OCI-LY3 (cell line): ENCODE measurements around the gene ENC1.

ENCODE experiments used
- H2AFZ ChIP-seq: fragments of 200-600, 300-600 bp; shearing (Covaris generic); 2 replicates; pipeline ENCODE4 v1.6.0; 2014; ENCODE audit warnings: antibody characterized with exemption, low read depth, low read length
- H3K27ac ChIP-seq: fragments of 200-600, 300-600 bp; sonication (generic); 2 replicates; pipeline ENCODE4 v1.5.1; 2014; ENCODE audit warnings: mild to moderate bottlenecking, low read length, moderate library complexity, mixed read lengths
- H3K27me3 ChIP-seq: fragments of 200-600, 300-600 bp; sonication (generic); 2 replicates; pipeline ENCODE4 v1.6.1; 2014; ENCODE audit warnings: low read depth, low read length, mixed read lengths
- H3K36me3 ChIP-seq: fragments of 200-600, 300-600 bp; sonication (generic); replicated peaks from 2 replicates; pipeline ENCODE3; 2014; ENCODE audit warnings: low read depth, low read length, mixed read lengths
- H3K4me1 ChIP-seq: fragments of 300-600, 200-600 bp; sonication (generic); 2 replicates; pipeline ENCODE4 v1.6.1; 2014; ENCODE audit warnings: low read length, mixed read lengths
- H3K4me2 ChIP-seq: fragments of 200-600, 300-600 bp; sonication (generic); 2 replicates; pipeline ENCODE4 v1.6.1; 2014; ENCODE audit warnings: low read length, mixed read lengths
- H3K4me3 ChIP-seq: fragments of 300-600, 200-600 bp; sonication (generic); 2 replicates; pipeline ENCODE4 v1.5.1; 2014; ENCODE audit warnings: antibody characterized with exemption, mild to moderate bottlenecking, low read length, moderate library complexity
- H3K79me2 ChIP-seq: fragments of 300-600, 200-600 bp; shearing (Covaris generic); 2 replicates; pipeline ENCODE4 v1.6.1; 2014; ENCODE audit warnings: mild to moderate bottlenecking, low read length, mixed read lengths
- H3K9ac ChIP-seq: fragments of 300-600, 200-600 bp; shearing (Covaris generic); 2 replicates; pipeline ENCODE4 v1.6.0; 2014; ENCODE audit warnings: mild to moderate bottlenecking, low read length, moderate library complexity
- H3K9me3 ChIP-seq: fragments of 200-600, 300-600 bp; shearing (Covaris generic); 2 replicates; pipeline ENCODE4 v1.6.1; 2014; ENCODE audit warnings: low read length, mixed read lengths; ENCODE audit not compliant: insufficient read depth
- H4K20me1 ChIP-seq: fragments of 200-600, 300-600 bp; sonication (generic); 2 replicates; pipeline ENCODE4 v1.6.1; 2016; ENCODE audit warnings: low read length, mixed read lengths; ENCODE audit not compliant: insufficient read depth
- EZH2phosphoT487 ChIP-seq: fragments of 200-600 bp; shearing (Covaris generic); IDR thresholded peaks from 2 replicates; pipeline ENCODE4 v1.6.1; 2018; ENCODE audit warnings: antibody characterized with exemption, mixed run types, low read depth
- TF ChIP-seq, protein P1 (sequence below): fragments of 200-600, 300-600 bp; sonication (generic); IDR thresholded peaks from 2 replicates; pipeline ENCODE4 v1.5.1; 2014; ENCODE audit warnings: antibody characterized with exemption, low read length, low read depth

The ENC1 gene

DNA sequence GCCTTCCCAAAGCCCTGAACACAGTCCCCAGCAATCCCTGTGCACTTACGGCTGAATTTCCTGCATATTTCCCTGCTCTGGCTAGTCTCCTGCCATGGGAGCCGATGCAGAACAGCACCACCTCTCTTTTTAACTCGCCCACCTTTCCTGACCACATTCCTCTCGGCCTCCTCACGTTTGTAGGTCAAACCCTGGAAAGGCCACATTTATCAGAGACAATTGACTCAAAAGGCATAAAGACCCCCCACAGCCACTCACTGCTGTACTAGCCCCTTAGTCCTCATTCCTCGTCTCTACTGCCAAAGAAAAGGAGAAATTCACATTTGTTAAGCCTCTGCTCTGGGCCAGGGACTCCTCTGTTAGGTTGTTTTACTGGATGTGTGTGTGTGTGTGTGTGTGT is 43.6 kb downstream of the ENC1 start:
- Histone ChIP-seq H3K27ac (no peak overlapping the region), H3K9ac (no peak overlapping the region), H2AFZ (no peak overlapping the region), H3K9me3 (no peaks in the 10 kb centered on the region), H3K36me3 (no peaks in the 10 kb centered on the region), H3K27me3 (peaks cover 12% of the 10 kb centered on the region; the same call in 1 of the 2 replicates), H3K4me3 (no peak overlapping the region), H4K20me1 (no peaks in the 10 kb centered on the region), H3K4me2 (no peak overlapping the region), H3K4me1 (no peaks in the 10 kb centered on the region), H3K79me2 (no peaks in the 10 kb centered on the region)
- TF ChIP-seq EZH2phosphoT487: no peak
- TF ChIP-seq, protein P1, sequence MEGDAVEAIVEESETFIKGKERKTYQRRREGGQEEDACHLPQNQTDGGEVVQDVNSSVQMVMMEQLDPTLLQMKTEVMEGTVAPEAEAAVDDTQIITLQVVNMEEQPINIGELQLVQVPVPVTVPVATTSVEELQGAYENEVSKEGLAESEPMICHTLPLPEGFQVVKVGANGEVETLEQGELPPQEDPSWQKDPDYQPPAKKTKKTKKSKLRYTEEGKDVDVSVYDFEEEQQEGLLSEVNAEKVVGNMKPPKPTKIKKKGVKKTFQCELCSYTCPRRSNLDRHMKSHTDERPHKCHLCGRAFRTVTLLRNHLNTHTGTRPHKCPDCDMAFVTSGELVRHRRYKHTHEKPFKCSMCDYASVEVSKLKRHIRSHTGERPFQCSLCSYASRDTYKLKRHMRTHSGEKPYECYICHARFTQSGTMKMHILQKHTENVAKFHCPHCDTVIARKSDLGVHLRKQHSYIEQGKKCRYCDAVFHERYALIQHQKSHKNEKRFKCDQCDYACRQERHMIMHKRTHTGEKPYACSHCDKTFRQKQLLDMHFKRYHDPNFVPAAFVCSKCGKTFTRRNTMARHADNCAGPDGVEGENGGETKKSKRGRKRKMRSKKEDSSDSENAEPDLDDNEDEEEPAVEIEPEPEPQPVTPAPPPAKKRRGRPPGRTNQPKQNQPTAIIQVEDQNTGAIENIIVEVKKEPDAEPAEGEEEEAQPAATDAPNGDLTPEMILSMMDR: no peak

DNA sequence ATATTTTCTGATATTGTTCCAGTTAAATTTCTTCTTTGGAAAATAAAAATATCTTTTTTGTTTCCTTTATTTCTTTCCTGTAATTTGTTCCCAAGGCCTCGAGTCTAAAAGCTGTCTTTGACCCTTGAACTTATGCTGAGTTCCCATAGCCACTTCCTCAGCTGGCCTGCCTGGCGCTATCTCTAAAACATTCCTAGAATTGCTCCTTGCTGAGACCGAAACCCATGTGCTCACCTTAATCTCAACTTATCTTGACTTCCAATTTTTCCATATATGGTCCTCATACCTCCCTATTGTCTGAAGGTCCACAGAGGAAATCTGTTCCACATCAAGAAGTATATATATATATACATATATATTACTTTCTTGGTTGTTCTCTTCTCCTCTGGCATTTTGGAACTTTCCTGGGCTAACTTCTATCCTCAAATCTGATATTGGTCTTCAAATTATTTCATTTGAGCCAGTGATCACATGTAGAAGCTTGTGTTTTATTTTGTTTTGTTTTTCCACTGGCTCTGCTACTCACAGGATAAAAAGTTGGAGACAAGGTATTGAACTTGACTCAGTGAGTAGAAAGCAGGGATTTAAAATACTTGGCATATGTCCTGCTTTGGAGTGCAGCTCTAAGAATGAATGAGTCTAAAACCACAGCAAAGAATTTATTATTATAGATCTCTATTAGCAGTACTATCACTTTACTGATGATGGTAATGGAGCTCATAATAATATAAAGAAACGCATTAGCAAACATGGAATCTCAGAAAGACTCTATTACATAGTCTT is 45.2 kb downstream of the ENC1 start:
- Histone ChIP-seq H3K4me1 (no peaks in the 10 kb centered on the region), H3K27me3 (peaks cover 17% of the 10 kb centered on the region; the same call in 1 of the 2 replicates), H3K79me2 (no peaks in the 10 kb centered on the region), H3K36me3 (no peaks in the 10 kb centered on the region), H4K20me1 (no peaks in the 10 kb centered on the region), H3K9ac (no peak overlapping the region), H3K27ac (no peak overlapping the region), H2AFZ (no peak overlapping the region), H3K4me3 (no peak overlapping the region), H3K4me2 (no peak overlapping the region), H3K9me3 (no peaks in the 10 kb centered on the region)
- TF ChIP-seq, protein P1: no peak
- TF ChIP-seq EZH2phosphoT487: no peak

DNA sequence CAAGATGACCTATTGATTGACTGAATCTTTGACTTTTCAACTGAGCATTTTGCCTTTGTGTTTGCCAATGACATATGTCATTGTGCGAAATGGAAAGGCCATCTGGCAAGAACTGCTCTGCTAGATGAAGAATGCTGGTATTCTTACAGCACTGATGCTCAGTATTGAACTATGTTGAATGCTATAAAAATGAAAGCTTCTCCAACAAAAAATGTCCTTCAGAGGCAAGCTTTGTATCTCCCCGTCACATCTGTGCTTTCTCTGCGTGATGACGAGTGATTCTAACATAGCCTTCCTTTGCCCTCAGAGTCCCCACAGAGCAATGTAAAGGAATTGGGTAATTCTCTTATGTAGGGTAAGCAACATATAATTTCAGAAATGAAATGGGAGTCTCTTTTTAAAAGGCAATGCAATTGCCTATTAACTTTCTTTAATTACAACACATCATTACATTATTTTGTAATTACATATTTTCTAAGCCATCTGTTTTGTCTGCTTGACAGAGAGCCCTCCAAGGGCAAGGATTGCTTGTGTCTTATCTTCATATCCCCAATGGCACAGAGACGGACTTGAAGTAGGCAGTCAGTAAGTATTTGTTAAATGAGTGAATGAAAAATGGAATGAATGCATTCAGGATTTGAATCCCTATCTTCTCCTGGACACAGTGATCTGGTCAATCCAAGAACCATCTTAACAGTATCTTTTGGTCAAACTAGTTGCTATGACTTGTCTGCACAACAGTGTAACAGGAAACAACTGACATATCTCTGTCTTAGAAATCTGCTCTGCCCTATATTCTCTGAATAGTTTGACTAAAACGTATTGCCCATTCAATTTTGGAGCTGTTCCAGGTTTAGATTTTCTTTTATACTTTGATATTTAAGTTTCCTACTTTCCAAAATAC is 46.1 kb downstream of the ENC1 start:
- no peak overlapping the region for H3K27ac ChIP-seq
- H3K79me2 ChIP-seq: no peaks in the 10 kb centered on the region
- no peak overlapping the region for H2AFZ ChIP-seq
- H3K9ac ChIP-seq: no peak overlapping the region
- no peaks in the 10 kb centered on the region for H3K4me1 ChIP-seq
- no peaks in the 10 kb centered on the region for H3K9me3 ChIP-seq
- H3K4me3 ChIP-seq: no peak overlapping the region
- TF ChIP-seq, protein P1: no peak
- no peak for TF ChIP-seq EZH2phosphoT487
- peaks cover 19% of the 10 kb centered on the region; the same call in 1 of the 2 replicates for H3K27me3 ChIP-seq
- H3K4me2 ChIP-seq: no peak overlapping the region
- H3K36me3 ChIP-seq: no peaks in the 10 kb centered on the region
- H4K20me1 ChIP-seq: no peaks in the 10 kb centered on the region
